Fibroblast of pulmonary artery (primary cell): Measurements from ENCODE around the gene TARS2.

Experiments
- DNase-seq: peaks from one replicate; pipeline ENCODE4 v3.0.0-alpha.2; 2010; ENCODE audit warnings: low read depth
- H3K4me3 ChIP-seq: replicated peaks from 2 replicates; pipeline ENCODE4 v1.5.1; 2011; ENCODE audit warnings: low read depth, mild to moderate bottlenecking, control low read depth, low read length, moderate library complexity
- TF ChIP-seq, protein P1 (sequence below): IDR thresholded peaks from 2 replicates; pipeline ENCODE4 v1.5.1; 2011; ENCODE audit warnings: mild to moderate bottlenecking, control low read depth, low read length, inconsistent platforms; ENCODE audit errors: missing control alignments

Gene TARS2

DNA sequence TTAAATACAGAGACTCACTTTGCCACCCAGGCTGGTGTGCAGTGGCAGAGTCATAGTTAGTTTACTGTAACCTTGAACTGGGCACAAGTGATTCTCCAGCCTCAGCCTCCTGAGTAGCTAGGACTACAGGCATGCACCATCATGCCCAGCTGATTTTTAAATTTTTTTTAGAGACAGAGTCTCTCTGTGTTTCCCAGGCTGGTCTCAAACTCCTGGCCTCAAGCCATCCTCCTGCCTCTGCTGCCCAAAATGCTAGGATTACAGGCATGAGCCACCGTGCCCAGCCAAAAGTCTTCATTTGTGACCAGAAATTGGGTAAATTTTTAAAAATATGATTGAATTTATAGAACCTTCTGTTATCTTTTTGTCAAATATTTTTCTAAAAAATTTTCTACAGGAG is 17.9 kb upstream of the TARS2 start:
- no peak for DNase-seq
- H3K4me3 ChIP-seq, result no peak overlapping the region
- TF ChIP-seq, protein P1, sequence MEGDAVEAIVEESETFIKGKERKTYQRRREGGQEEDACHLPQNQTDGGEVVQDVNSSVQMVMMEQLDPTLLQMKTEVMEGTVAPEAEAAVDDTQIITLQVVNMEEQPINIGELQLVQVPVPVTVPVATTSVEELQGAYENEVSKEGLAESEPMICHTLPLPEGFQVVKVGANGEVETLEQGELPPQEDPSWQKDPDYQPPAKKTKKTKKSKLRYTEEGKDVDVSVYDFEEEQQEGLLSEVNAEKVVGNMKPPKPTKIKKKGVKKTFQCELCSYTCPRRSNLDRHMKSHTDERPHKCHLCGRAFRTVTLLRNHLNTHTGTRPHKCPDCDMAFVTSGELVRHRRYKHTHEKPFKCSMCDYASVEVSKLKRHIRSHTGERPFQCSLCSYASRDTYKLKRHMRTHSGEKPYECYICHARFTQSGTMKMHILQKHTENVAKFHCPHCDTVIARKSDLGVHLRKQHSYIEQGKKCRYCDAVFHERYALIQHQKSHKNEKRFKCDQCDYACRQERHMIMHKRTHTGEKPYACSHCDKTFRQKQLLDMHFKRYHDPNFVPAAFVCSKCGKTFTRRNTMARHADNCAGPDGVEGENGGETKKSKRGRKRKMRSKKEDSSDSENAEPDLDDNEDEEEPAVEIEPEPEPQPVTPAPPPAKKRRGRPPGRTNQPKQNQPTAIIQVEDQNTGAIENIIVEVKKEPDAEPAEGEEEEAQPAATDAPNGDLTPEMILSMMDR, result no peak

GRCh38 chr1:150472601-150473200 is 14.5 kb upstream of the TARS2 start:
- DNase-seq, result no peak
- H3K4me3 ChIP-seq, result no peak overlapping the region
- TF ChIP-seq, protein P1, result no peak

GRCh38 chr1:150473659-150474058 is 13.6 kb upstream of the TARS2 start:
- TF ChIP-seq, protein P1, result no peak
- peak; percentile 13 for DNase-seq

DNA sequence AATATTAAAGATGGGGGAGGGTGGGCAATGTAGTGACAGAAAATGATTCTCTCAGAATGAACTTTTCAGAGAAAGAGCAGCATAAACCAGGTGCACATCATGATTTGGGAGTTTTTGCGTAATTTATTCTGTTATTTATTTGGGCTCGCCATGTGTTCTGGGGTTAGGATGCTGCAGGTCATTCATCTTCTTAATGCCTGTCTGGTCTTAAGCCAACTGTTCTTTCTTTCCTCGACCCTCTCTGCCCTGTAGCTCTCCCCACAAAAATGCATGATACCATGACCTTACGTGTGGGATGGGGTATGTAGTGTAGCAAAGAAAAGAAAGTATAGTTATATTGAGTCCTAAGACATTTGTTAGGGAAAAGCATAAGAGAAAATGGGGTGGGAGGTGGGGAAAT is 12.3 kb upstream of the TARS2 start:
- DNase-seq, result no peak
- no peak overlapping the region for H3K4me3 ChIP-seq
- TF ChIP-seq, protein P1, result no peak

More at GRCh38 chr1:150473659-150474058, 13.6 kb upstream of the TARS2 start:
- no peak overlapping the region for H3K4me3 ChIP-seq

DNA sequence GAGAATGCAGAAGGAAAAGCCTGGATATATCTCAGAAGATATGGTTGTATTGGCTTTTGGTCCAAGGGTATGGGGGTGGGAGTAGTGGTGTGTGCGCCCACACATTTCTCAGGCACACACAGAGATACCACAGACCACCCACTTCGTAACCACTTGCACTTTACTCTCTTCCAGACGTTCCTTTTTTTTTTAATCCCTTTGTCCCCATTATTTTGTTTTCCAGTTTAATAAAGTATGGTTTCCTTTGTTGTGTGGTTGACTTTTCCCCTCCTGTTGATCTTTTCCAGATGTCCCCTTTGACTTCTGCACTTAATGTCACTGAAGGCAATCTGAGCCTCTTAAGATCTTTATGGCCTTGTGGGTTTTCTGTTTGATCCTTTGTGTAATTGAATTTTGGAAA is 10.5 kb upstream of the TARS2 start:
- DNase-seq, result no peak
- H3K4me3 ChIP-seq, result no peak overlapping the region
- TF ChIP-seq, protein P1, result no peak

- TF ChIP-seq, protein P1, result no peak
- no peak overlapping the region for H3K4me3 ChIP-seq
- DNase-seq, result no peak
Measured at GRCh38 chr1:150477320-150477719, 9.9 kb upstream of the TARS2 start.

DNA sequence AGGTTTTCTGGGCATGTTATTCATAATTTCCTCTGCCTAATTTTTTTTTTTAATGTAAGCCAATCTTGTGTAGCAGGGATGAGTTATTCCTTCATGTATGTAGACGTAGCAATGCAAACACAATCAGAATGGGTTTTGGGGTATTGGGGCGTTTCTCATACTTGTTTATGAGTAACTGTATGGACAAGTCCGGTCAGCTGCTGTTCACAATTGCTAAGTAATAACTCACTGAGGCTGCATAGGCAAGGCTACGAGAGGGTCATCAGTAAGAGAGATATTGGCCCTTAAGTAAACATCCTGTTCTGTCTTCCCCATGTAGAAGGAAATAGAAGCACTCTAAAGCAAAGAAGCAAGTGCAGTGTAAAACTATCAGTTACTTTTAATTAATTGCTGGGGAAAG is 9.5 kb upstream of the TARS2 start:
- TF ChIP-seq, protein P1, result no peak
- H3K4me3 ChIP-seq, result no peak overlapping the region
- DNase-seq, result peak; percentile 19
